ENCODE data around the gene MSANTD7.
"Not testable (repeated sequence)": the region's sequence is repeated elsewhere in the genome, so short reads cannot be mapped to it uniquely, and the experiment has no call there.

The MSANTD7 gene

GRCh38 chr10:14858338-14858960 is 20.3 kb downstream of the MSANTD7 start:
- TF ChIP-seq CTCF (IDR thresholded peaks at IDR 0.05) = no peak
- H3K27ac ChIP-seq = no peak overlapping the region

GRCh38 chr10:14859043-14859442 is 20.9 kb downstream of the MSANTD7 start:
- TF ChIP-seq CTCF (IDR thresholded peaks at IDR 0.05) = no peak
- no peak for DNase-seq (ENCODE audit: low spot score)
- Histone ChIP-seq H3K27ac (no peak overlapping the region), H3K4me3 (no peak overlapping the region)

More at GRCh38 chr10:14858338-14858960, 20.3 kb downstream of the MSANTD7 start:
- no peak overlapping the region for H3K4me3 ChIP-seq
- DNase-seq (ENCODE audit: low spot score) = no peak

GRCh38 chr10:14859775-14860174 is 21.7 kb downstream of the MSANTD7 start:
- H3K4me3 ChIP-seq = no peak overlapping the region
- no peak for DNase-seq (ENCODE audit: low spot score)
- no peak overlapping the region for H3K27ac ChIP-seq
- TF ChIP-seq CTCF (IDR thresholded peaks at IDR 0.05) = no peak

GRCh38 chr10:14860791-14861190 is 22.7 kb downstream of the MSANTD7 start:
- TF ChIP-seq CTCF (IDR thresholded peaks at IDR 0.05) = no peak
- no peak for DNase-seq (ENCODE audit: low spot score)
- Histone ChIP-seq H3K4me3 (no peak overlapping the region), H3K27ac (no peak overlapping the region)

GRCh38 chr10:14864466-14864865 is 26.4 kb downstream of the MSANTD7 start:
- not testable (repeated sequence) for H3K27ac ChIP-seq; H3K4me3 ChIP-seq; DNase-seq (ENCODE audit: low spot score)

GRCh38 chr10:14864871-14865270 is 26.8 kb downstream of the MSANTD7 start:
- not testable (repeated sequence) for H3K4me3 ChIP-seq; DNase-seq (ENCODE audit: low spot score); H3K27ac ChIP-seq

GRCh38 chr10:14873090-14873760 is 35.1 kb downstream of the MSANTD7 start:
- TF ChIP-seq CTCF (IDR thresholded peaks at IDR 0.05) = no peak
- DNase-seq (ENCODE audit: low spot score) = no peak
- Histone ChIP-seq H3K27ac (no peak overlapping the region), H3K4me3 (no peak overlapping the region)

- TF ChIP-seq CTCF (IDR thresholded peaks at IDR 0.05) = no peak
- H3K4me3 ChIP-seq = no peak overlapping the region
- no peak for DNase-seq (ENCODE audit: low spot score)
- H3K27ac ChIP-seq = no peak overlapping the region
These were observed 37.8 kb downstream of the MSANTD7 start for GRCh38 chr10:14875941-14876340.

Measured in coronary artery (tissue), 2 donors.